Panc1 (cell line): ENCODE measurements around the gene CARMIL1. TPM values are rescaled to one million over a fixed set of nuclear protein-coding genes. Genes with fewer than 3 reads are reported as not detected.

Source experiments
- ATAC-seq: fragments of 200-7000 bp; cut with Tn5 transposase; 2 replicates; pipeline ENCODE4 v1.9.1; 2020; ENCODE audit warnings: mild to moderate bottlenecking, moderate library complexity
- BruUV-seq: library from RNA; stranded (reverse); fragments of 400-500 nt; replicated peaks from 2 replicates; lab custom pipeline; 2021; lab: Mats Ljungman, UMichigan
- CTCF ChIA-PET: fragments of 300-600 bp; sonication (Branson Sonifier 250); formaldehyde crosslinking; loops from one replicate; lab custom pipeline; 2022; ENCODE audit warnings: antibody characterized with exemption; lab: Charles Lee
- POLR2A ChIA-PET: fragments of 300-600 bp; sonication (Branson Sonifier 250); formaldehyde crosslinking; loops from one replicate; lab custom pipeline; 2022; ENCODE audit warnings: antibody characterized with exemption; lab: Charles Lee
- DNase-seq: peaks from one replicate; pipeline ENCODE4 v3.0.0-alpha.2; 2010; ENCODE audit warnings: low read depth, low spot score
- H3K27ac ChIP-seq: 2 replicates; pipeline ENCODE4 v1.5.1; 2011; ENCODE audit warnings: mild to moderate bottlenecking, low read length, inconsistent platforms
- H3K27me3 ChIP-seq: fragments of 200-500 bp; sonication (Bioruptor generic); 2 replicates; pipeline ENCODE4 v1.6.0; 2014; ENCODE audit warnings: low read length, inconsistent platforms; ENCODE audit not compliant: control insufficient read depth, insufficient read depth
- H3K36me3 ChIP-seq: fragments of 200-500 bp; sonication (Bioruptor generic); 2 replicates; pipeline ENCODE4 v1.5.1; 2014; ENCODE audit warnings: inconsistent platforms, mild to moderate bottlenecking, low read length, moderate library complexity; ENCODE audit not compliant: control insufficient read depth, insufficient read depth
- H3K4me1 ChIP-seq: 2 replicates; pipeline ENCODE4 v1.5.1; 2011; ENCODE audit warnings: inconsistent platforms, mild to moderate bottlenecking, low read length, moderate library complexity; ENCODE audit not compliant: control insufficient read depth, insufficient read depth
- H3K4me3 ChIP-seq, 2 experiments: 2 replicates each; pipeline ENCODE4 v1.5.1; 2011 to 2012; ENCODE audit warnings: low read depth in 2 of 2, low read length in 2 of 2, mild to moderate bottlenecking in 2 of 2, inconsistent platforms in 1 of 2, moderate library complexity in 1 of 2
- H3K9me3 ChIP-seq: fragments of 200-500 bp; sonication (Bioruptor generic); 2 replicates; pipeline ENCODE4 v1.5.1; 2014; ENCODE audit warnings: low read depth, mild to moderate bottlenecking, inconsistent platforms, low read length, moderate library complexity; ENCODE audit not compliant: control insufficient read depth, insufficient read depth
- CTCF ChIP-seq: fragments of 450-650 bp; IDR thresholded peaks from 2 replicates; pipeline ENCODE4 v1.5.1; 2017; ENCODE audit warnings: mild to moderate bottlenecking
- POLR2AphosphoS5 ChIP-seq: IDR thresholded peaks from 2 replicates; pipeline ENCODE4 v1.6.1; 2012; ENCODE audit warnings: mild to moderate bottlenecking, low read depth, low read length, moderate library complexity
- REST ChIP-seq, 2 experiments: IDR thresholded peaks; 2 replicates each; pipeline ENCODE4 v1.6.1; 2011 to 2012; ENCODE audit warnings: low read depth in 2 of 2, control low read depth in 1 of 2, low read length in 1 of 2, mild to moderate bottlenecking in 1 of 2, moderate library complexity in 1 of 2; ENCODE audit not compliant: insufficient read depth in 1 of 2
- SIN3A ChIP-seq: IDR thresholded peaks from 2 replicates; pipeline ENCODE4 v1.6.1; 2012; ENCODE audit warnings: low read depth, mild to moderate bottlenecking, low read length, moderate library complexity, borderline replicate concordance; ENCODE audit not compliant: insufficient read depth
- TCF7L2 ChIP-seq: IDR thresholded peaks from 2 replicates; pipeline ENCODE4 v1.6.1; 2011; ENCODE audit warnings: mild to moderate bottlenecking, low read depth, low read length, inconsistent platforms
- in situ Hi-C: cut with HindIII; loops from 2 replicates; pipeline ENCODE4 v1.10.0; 2016; ENCODE audit warnings: low sequenced_read_pairs, low pct_unique_long_range_greater_than_20kb
- intact Hi-C: fragments of 100-400 bp; cut with micrococcal nuclease; formaldehyde crosslinking; loops from one replicate; pipeline ENCODE4 v1.10.0; 2022; ENCODE audit not compliant: unreplicated experiment
- total RNA-seq: library from RNA; stranded (reverse); gene quantifications from one replicate; pipeline ENCODE4 v1.2.1, GENCODE V29; 2021; ENCODE audit not compliant: unreplicated experiment

Gene CARMIL1
- total RNA-seq, 1 experiment from 2014 or later: 4.0 TPM

- CTCF ChIA-PET: no interaction called here
- Histone ChIP-seq H3K27ac (no peak overlapping the region), H3K9me3 (no peaks in the 10 kb centered on the region), H3K27me3 (no peaks in the 10 kb centered on the region), H3K4me1 (no peaks in the 10 kb centered on the region), H3K36me3 (no peaks in the 10 kb centered on the region), H3K4me3 (no peak overlapping the region)
- no peak for TF ChIP-seq TCF7L2
- no peak for TF ChIP-seq CTCF
- no peak for TF ChIP-seq POLR2AphosphoS5
- BruUV-seq: no TSS peak
- intact Hi-C loops (no loop called here), in situ Hi-C loops (no loop called here)
- ATAC-seq: no peak
- no peak for DNase-seq
- POLR2A ChIA-PET: interaction anchor here (0.6 kb wide), 1 partner anchor 503 kb away, joined by 3 read pairs; no protein-coding TSS in a partner anchor
Measured at GRCh38 chr6:25570578-25570977, 291.4 kb downstream of the CARMIL1 start.

- no peak for DNase-seq
- Histone ChIP-seq H3K9me3 (no peaks in the 10 kb centered on the region), H3K4me1 (no peaks in the 10 kb centered on the region), H3K27me3 (no peaks in the 10 kb centered on the region), H3K36me3 (no peaks in the 10 kb centered on the region), H3K27ac (no peak overlapping the region), H3K4me3 (no peak overlapping the region)
- ATAC-seq: no peak
- POLR2A ChIA-PET: no interaction called here
- in situ Hi-C loops (no loop called here), intact Hi-C loops (no loop called here)
- CTCF ChIA-PET: no interaction called here
- BruUV-seq: no TSS peak
- no peak for TF ChIP-seq POLR2AphosphoS5
- no peak for TF ChIP-seq SIN3A
- no peak for TF ChIP-seq REST (IDR thresholded peaks at IDR 0.05; ENCODE audit: insufficient read depth in 1 of 2, low read depth in 2 of 2, low read length in 1 of 2)
- no peak for TF ChIP-seq CTCF
- no peak for TF ChIP-seq TCF7L2
Measured at GRCh38 chr6:25576919-25577318, 297.7 kb downstream of the CARMIL1 start.
